ENCODE results near the gene RC3H1.
"Not testable (repeated sequence)": the region's sequence is repeated elsewhere in the genome, so short reads cannot be mapped to it uniquely, and the experiment has no call there.

Gene RC3H1

DNA sequence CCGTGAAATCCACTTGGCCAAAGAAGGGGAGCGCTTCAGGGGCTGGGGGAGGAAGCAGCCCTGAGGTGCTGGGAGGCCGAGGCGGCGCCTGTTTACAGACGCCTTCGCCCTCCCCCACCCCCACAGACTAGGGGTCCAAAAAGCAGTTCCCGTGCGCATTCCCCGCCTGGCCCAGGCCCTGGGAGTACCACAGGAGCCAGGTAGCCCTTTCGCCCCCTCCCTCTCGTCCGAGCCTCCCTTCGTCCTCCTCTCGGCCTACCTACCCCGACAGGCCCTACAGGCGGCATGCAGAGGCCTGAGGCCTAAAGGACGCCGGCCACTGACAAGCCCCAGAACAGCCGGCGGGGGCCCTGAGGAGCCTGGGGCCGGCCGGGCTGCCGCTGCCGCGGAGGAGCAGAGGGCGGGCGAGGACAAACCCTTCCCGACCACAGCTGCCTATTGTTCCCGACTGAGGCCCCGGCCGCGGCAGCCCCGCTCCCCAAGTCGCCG, 522 bp downstream of the RC3H1 start:
- peak; percentile 54 for DNase-seq (ENCODE audit: low spot score)

GRCh38 chr1:174018565-174018964, 3.6 kb downstream of the RC3H1 start:
- DNase-seq (ENCODE audit: low spot score): no peak

DNA sequence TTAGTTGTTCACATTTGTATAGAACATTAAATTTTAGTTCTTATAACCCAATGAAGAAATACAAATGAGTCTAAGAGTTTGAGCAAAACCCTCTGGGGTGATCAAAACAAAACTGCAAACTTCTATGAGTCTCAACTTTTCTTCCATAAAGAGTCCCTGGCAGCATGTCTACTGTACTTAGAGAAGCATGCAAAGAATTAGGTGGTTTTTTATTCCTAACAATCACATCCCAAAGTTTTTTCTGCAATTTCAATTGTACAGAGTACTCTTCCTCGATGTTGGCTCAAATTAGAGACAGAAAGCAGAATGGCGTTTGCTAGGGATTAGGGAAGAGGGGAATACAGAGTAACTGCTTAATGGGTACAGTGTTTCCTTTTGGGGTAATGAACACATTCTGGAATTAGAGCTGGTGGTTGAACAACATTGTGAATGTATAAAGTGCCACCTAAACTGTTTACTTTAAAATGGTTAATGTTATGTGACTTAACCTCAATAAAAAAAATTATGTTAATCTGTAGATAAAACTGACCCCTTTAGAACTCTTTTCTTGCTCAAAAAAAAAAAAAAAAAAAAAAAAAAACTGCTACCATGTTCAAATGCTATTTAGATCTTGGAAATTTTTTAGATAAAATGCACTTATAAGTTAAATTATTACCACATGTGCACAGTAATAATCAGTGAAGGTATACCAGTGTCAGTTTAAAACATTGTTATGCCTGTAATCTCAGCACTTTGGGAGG, 4.8 kb downstream of the RC3H1 start:
- no peak for DNase-seq (ENCODE audit: low spot score)

DNA sequence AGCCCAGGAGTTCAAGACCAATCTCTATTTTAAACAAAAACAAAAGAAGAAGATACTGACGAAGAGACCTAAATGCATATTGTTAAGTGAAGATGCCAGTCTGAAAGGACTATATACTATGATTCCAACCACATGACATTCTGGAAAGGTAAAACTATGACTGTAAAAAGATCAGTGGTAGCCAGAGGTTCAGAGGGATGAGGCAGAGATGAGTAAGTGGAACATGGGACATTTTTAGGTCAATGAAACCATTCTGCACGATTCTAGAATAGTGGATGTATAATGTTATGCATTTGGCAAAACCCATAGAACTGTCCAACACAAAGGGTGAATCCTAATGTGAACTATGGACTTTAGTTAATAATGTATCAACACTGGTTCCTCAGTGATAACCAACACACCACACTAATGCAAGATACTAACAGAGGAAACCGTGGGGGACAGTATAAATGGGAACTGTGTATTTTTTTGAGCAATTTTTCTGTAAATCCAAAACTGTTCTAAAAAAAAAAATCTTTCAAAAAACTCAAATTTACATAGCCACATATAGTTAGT, 8.2 kb downstream of the RC3H1 start:
- DNase-seq (ENCODE audit: low spot score): peak; percentile 23

DNA sequence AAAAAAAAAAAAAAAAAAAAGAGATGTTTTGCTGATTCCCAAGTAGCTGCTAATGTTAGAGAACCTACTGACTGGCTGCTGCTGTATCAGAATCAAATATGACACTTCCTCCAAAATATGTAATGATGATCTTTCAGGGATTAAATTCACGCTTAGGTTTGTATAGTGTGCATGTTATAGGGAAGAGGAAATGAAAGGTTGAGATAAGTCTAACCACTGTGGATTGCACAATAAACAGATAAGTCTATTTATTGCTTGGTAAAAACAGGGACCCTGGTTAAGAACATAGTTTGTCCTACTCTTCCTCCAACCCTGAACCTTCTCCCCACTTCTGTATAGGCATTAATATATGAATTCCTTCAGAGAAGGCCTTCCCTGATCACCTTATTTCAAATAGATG, 13.2 kb downstream of the RC3H1 start:
- DNase-seq (ENCODE audit: low spot score): no peak

GRCh38 chr1:174008269-174008668, 13.9 kb downstream of the RC3H1 start:
- peak; percentile 18 for DNase-seq (ENCODE audit: low spot score)

DNA sequence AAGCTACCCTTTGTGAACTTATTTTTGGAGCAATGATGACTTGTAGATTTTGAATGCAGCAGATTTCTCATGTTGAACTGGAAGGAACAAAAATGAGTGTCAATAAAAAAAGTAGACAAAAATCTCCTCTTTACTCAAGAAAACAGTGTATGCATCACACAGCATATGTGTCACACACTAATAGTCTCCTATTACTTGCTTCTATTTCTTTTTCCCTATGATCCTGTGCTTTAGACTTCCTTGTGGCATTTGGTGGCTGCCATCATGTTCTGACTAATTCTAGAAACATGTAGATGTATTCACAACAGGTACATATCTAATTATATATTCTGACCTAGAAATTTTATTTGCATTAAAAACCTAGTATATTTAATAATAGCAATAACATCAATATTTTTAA, 14.3 kb downstream of the RC3H1 start:
- peak; percentile 79 for DNase-seq (ENCODE audit: low spot score)

DNA sequence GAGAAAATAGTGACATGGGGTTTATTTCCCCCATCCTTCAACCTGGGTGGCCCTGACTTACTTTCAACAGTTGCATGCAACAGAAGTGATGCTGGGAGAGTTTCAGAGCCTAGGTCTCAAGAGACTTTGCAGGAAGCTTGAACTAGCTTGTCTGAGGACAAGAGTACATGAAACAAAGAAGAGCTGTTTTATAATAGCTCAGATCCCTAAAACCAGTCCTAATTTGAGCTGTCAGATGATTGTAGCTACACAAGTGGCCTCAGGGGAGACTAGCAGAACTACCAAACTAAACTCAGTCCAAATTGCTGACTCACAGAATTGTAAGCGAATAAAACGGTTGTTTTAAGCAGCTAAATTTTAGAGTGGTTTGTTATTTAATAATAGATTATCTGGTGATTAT, 17.1 kb downstream of the RC3H1 start:
- no peak for DNase-seq (ENCODE audit: low spot score)

GRCh38 chr1:174003867-174004266, 18.3 kb downstream of the RC3H1 start:
- no peak for DNase-seq (ENCODE audit: low spot score)

DNA sequence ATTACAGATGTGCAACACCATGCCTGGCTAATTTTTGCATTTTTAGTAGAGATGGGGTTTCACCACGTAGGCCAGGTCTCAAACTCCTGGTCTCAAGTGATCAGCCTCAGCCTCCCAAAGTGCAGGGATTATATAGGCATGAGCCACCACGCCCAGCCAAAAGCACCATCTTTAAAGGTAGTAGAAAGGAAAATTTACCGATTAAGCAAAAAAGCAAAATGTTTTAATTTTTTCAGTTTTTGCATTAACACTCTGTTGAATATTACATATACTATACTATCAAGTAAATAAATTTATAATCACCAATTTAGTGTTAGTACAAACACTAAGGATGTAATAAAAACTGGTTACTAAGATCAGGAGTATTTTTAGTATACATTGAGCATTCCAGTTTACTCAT, 20.6 kb downstream of the RC3H1 start:
- no peak for DNase-seq (ENCODE audit: low spot score)

GRCh38 chr1:174000371-174000770, 21.8 kb downstream of the RC3H1 start:
- no peak for DNase-seq (ENCODE audit: low spot score)

DNA sequence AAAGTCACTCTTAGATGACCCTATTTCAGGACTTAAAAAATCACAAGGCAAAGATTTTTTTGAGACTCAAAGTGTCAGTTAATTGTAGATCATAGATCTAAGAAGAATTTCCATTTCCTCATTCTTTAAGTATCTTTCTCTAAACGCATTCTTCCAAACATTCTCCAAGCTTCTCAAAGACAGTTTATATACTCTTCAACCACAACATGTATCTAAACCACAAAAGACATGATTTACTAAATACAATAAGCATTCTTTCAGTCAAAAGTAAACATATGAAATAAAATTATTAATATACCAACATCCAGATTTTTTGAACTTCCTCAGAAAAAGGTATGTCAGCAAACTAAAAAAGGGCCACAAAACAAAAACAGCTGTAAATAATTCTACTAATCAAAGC, 24.4 kb downstream of the RC3H1 start:
- DNase-seq (ENCODE audit: low spot score): peak; percentile 41

GRCh38 chr1:173996995-173997394, 25.2 kb downstream of the RC3H1 start:
- DNase-seq (ENCODE audit: low spot score): peak; percentile 67

- DNase-seq (ENCODE audit: low spot score): no peak
Measured at GRCh38 chr1:173995475-173995874, 26.7 kb downstream of the RC3H1 start.

DNA sequence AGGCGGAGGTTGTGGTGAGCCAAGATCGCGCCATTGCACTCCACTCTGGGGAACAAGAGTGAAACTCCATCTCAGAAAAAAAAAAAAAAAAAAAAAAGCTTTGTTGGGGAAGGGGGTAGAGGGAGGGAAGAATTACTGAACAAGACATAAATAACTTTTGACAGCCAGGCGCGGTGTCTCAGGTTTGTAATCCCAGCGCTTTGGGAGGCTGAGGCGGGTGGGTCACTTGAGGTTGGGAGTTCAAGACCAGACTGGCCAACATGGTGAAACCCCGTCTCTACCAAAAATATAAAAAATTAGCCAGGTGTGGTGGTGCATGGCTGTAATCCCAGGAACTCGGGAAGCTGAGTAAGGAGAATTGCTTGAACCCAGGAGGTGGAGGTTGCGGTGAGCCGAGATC, 28.2 kb downstream of the RC3H1 start:
- DNase-seq (ENCODE audit: low spot score): not testable (repeated sequence)

DNA sequence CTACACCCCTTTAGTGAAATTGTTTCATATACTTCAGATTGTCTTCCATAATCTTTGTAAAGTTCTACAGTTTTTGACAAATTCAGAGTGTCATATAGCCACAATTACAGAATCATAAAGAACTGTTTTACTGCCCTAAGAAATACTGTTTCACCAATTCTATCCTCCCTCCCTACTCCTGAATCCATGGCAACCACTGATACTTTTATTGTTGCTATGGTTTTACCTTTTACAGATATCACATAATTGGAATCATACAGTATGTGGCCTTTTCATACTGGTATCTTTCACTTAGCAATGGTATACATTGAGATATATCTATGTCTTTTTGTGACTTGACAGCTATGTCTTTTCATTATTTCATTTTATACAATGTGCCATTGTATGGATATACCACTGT, 34.1 kb downstream of the RC3H1 start:
- DNase-seq (ENCODE audit: low spot score): no peak

GRCh38 chr1:173986951-173987350, 35.2 kb downstream of the RC3H1 start:
- DNase-seq (ENCODE audit: low spot score): no peak

GRCh38 chr1:173970252-173970651, 51.9 kb downstream of the RC3H1 start:
- no peak for DNase-seq (ENCODE audit: low spot score)

GRCh38 chr1:173965896-173966295, 56.3 kb downstream of the RC3H1 start:
- not testable (repeated sequence) for DNase-seq (ENCODE audit: low spot score)

- no peak for DNase-seq (ENCODE audit: low spot score)
Measured at GRCh38 chr1:173963477-173963876, 58.7 kb downstream of the RC3H1 start.

DNA sequence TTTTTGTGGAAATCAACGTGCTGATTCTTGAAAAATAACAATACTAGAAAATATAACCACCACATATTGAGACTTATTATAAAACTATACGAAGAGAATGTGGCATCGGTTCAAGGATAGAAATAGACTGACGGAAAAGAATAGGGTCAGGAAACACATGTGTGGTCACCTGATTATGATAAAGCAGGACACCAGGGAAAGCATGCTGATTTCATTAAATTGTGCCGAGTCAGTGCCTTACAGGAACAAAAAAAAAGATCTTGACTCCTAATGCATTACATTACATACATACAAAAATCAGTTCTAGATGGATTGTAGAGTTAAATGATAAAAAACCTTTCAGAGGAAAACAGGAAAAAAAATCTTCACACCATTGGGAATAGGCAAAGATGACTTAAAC, 61.5 kb downstream of the RC3H1 start:
- no peak for DNase-seq (ENCODE audit: low spot score)

DNA sequence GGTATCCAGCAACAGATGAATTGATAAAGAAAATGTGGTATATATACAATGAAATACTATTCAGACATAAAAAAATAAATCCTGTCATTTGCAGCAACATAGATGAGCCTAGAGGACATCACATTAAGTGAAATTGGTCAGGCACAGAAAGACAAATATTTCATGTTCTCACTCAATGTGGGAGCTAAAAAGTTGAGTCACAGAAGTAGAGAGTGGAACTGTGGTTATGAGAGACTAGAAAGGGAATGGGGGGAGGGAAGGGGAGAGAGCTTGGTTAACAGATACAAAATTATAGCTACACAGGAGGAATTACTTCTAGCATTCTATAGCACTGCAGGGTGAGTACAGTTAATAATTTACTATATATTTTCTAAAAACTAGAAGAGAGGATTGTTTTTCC, 68.0 kb downstream of the RC3H1 start:
- DNase-seq (ENCODE audit: low spot score): peak; percentile 54

- DNase-seq (ENCODE audit: low spot score): no peak
Measured at GRCh38 chr1:173948594-173948993, 73.6 kb downstream of the RC3H1 start.

- no peak for DNase-seq (ENCODE audit: low spot score)
Measured at GRCh38 chr1:173946380-173946921, 75.7 kb downstream of the RC3H1 start.

Data from kidney tubule cell (primary cell).